Measurements from ENCODE around the gene CSAG2. TPM values are rescaled to one million over a fixed set of nuclear protein-coding genes. Genes with fewer than 3 reads are reported as not detected.
"Not testable (repeated sequence)": the region's sequence is repeated elsewhere in the genome, so short reads cannot be mapped to it uniquely, and the experiment has no call there.

CSAG2 gene
- total and polyA plus RNA-seq, 3 experiments from 2014 or later = not detected

- H3K27me3 Mint-ChIP-seq; H3K9me3 ChIP-seq (ENCODE audit: low read length); H3K4me3 ChIP-seq (ENCODE audit: low read length); H3K36me3 ChIP-seq (ENCODE audit: insufficient read depth, low read length); H3K27ac ChIP-seq (ENCODE audit: low read depth, low read length); H3K27me3 ChIP-seq (ENCODE audit: insufficient read depth, low read length, poor library complexity, severe bottlenecking); H3K27ac Mint-ChIP-seq; H3K4me1 Mint-ChIP-seq; CTCF ChIA-PET; H3K9me3 Mint-ChIP-seq; H3K4me1 ChIP-seq (ENCODE audit: insufficient read depth, low read length); POLR2A ChIA-PET; H3K36me3 Mint-ChIP-seq; DNase-seq; H3K4me3 Mint-ChIP-seq: not testable (repeated sequence)
Measured at GRCh38 chrX:152681012-152681411, 28.1 kb downstream of the CSAG2 start.

- H3K9me3 Mint-ChIP-seq; H3K27ac Mint-ChIP-seq; H3K4me3 ChIP-seq (ENCODE audit: low read length); H3K36me3 Mint-ChIP-seq; H3K4me1 Mint-ChIP-seq; H3K36me3 ChIP-seq (ENCODE audit: insufficient read depth, low read length); DNase-seq; CTCF ChIA-PET; POLR2A ChIA-PET; H3K27ac ChIP-seq (ENCODE audit: low read depth, low read length); H3K4me1 ChIP-seq (ENCODE audit: insufficient read depth, low read length); H3K27me3 ChIP-seq (ENCODE audit: insufficient read depth, low read length, poor library complexity, severe bottlenecking); H3K4me3 Mint-ChIP-seq; H3K9me3 ChIP-seq (ENCODE audit: low read length): not testable (repeated sequence)
- peaks cover 0 to 13% of the 10 kb centered on the region in 2 donors for H3K27me3 Mint-ChIP-seq
Measured at GRCh38 chrX:152674652-152675051, 34.4 kb downstream of the CSAG2 start.

DNA sequence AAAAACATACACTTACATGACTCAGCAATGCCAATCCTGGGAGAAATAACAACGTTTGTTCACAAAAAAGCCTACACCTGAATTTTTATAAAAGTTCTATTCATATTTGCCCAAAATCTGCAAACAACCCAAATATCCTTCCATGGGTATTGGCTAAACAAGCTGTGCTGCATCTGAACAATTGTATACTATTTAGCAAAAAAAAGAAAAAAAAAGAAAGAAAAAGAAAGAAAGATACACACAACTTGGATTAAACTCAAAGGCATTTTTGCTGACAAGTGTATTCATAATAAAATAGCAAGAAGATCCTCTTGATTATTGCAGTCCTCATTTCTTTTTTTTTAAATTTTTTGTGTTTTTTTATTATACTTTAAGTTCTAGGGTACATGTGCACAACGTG lies 34.9 kb downstream of the CSAG2 start:
- no peaks in the 10 kb centered on the region for H3K36me3 ChIP-seq (ENCODE audit: insufficient read depth, low read length)
- Mint-ChIP-seq H3K9me3 (peaks cover 0 to 4% (median 3%) of the 10 kb centered on the region in 5 donors), H3K27me3 (peaks cover 0 to 13% of the 10 kb centered on the region in 2 donors), H3K4me3 (no peak overlapping the region), H3K4me1 (no peaks in the 10 kb centered on the region), H3K36me3 (no peaks in the 10 kb centered on the region), H3K27ac (no peak overlapping the region)
- H3K27ac ChIP-seq (ENCODE audit: low read depth, low read length) = no peak overlapping the region
- ChIA-PET POLR2A (no interaction called here), CTCF (no interaction called here)
- H3K9me3 ChIP-seq (ENCODE audit: low read length) = no peaks in the 10 kb centered on the region
- no peaks in the 10 kb centered on the region for H3K4me1 ChIP-seq (ENCODE audit: insufficient read depth, low read length)
- no peaks in the 10 kb centered on the region for H3K27me3 ChIP-seq (ENCODE audit: insufficient read depth, low read length, poor library complexity, severe bottlenecking)
- DNase-seq = no peak
- H3K4me3 ChIP-seq (ENCODE audit: low read length) = no peak overlapping the region

DNA sequence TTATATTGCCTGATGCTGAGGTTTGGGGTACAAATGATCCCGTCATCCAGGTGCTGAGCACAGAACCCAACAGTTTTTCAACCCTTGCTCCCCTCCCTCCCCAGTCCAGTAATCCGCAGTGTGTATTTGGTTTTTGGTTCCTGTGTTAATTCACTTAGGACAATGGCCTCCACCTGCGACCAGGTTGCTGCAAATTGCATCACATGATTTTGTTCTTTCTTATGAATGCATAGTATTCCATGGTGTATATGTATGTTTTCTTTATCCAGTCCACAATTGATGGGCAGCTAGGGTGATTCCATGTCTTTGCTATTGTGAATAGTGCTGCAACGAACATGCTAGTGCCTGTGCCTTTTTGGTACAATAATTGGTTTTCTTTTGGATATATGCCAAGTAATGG lies 46.0 kb downstream of the CSAG2 start:
- H3K4me1 Mint-ChIP-seq = no peaks in the 10 kb centered on the region
- no peak overlapping the region for H3K4me3 ChIP-seq (ENCODE audit: low read length)
- no peak overlapping the region for H3K4me3 Mint-ChIP-seq
- no peaks in the 10 kb centered on the region for H3K36me3 Mint-ChIP-seq
- ChIA-PET POLR2A (no interaction called here), CTCF (no interaction called here)
- peaks cover 0 to 10% of the 10 kb centered on the region in 2 donors for H3K27me3 Mint-ChIP-seq
- H3K9me3 ChIP-seq (ENCODE audit: low read length) = no peaks in the 10 kb centered on the region
- no peaks in the 10 kb centered on the region for H3K27me3 ChIP-seq (ENCODE audit: insufficient read depth, low read length, poor library complexity, severe bottlenecking)
- H3K4me1 ChIP-seq (ENCODE audit: insufficient read depth, low read length) = no peaks in the 10 kb centered on the region
- peaks cover 2 to 7% (median 5%) of the 10 kb centered on the region in 5 donors for H3K9me3 Mint-ChIP-seq
- H3K27ac Mint-ChIP-seq = no peak overlapping the region
- H3K27ac ChIP-seq (ENCODE audit: low read depth, low read length) = no peak overlapping the region
- no peak for DNase-seq
- no peaks in the 10 kb centered on the region for H3K36me3 ChIP-seq (ENCODE audit: insufficient read depth, low read length)

DNA sequence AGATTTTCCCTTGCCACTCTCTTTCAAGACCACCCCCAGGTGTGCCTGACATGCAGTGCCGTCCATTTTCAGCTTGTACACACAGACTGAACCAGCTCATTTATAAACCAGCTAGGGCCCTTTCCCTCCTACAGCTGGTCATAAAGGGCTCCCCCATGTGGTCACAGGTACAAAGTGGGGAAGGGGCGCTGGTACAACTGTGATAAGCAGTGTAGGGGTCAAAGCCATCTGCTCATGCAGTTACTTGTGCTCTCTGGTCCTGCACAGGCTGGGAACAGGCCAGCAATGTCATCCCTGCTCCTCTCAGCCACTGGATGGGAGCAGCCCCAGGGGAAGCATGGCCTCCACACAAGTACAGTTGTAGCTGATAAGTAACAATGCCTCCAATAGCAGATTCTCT lies 50.8 kb downstream of the CSAG2 start:
- H3K27ac Mint-ChIP-seq = no peak overlapping the region
- no peak overlapping the region for H3K27ac ChIP-seq (ENCODE audit: low read depth, low read length)
- no peaks in the 10 kb centered on the region for H3K4me1 ChIP-seq (ENCODE audit: insufficient read depth, low read length)
- no peaks in the 10 kb centered on the region for H3K36me3 ChIP-seq (ENCODE audit: insufficient read depth, low read length)
- no peak for DNase-seq
- peaks cover 6 to 9% of the 10 kb centered on the region in 2 donors for H3K27me3 Mint-ChIP-seq
- H3K4me3 Mint-ChIP-seq = no peak overlapping the region
- ChIA-PET POLR2A (no interaction called here), CTCF (no interaction called here)
- no peaks in the 10 kb centered on the region for H3K27me3 ChIP-seq (ENCODE audit: insufficient read depth, low read length, poor library complexity, severe bottlenecking)
- H3K9me3 ChIP-seq (ENCODE audit: low read length) = no peaks in the 10 kb centered on the region
- peaks cover 0 to 2% (median 0%) of the 10 kb centered on the region in 5 donors for H3K9me3 Mint-ChIP-seq
- no peaks in the 10 kb centered on the region for H3K4me1 Mint-ChIP-seq
- H3K36me3 Mint-ChIP-seq = no peaks in the 10 kb centered on the region
- no peak overlapping the region for H3K4me3 ChIP-seq (ENCODE audit: low read length)

Other genes starting within 250 kb of the CSAG2 start
- not detected for gene GABRQ, start 71.4 kb downstream of the CSAG2 start, total RNA-seq
- not detected for gene GABRQ, start 71.4 kb downstream of the CSAG2 start, polyA plus RNA-seq
- not detected for gene MAGEA3, start 10.5 kb downstream of the CSAG2 start, total RNA-seq
- not detected for gene MAGEA3, start 10.5 kb downstream of the CSAG2 start, polyA plus RNA-seq
- not detected for gene MAGEA2B, start 5.4 kb upstream of the CSAG2 start, total RNA-seq
- not detected for gene MAGEA2B, start 5.4 kb upstream of the CSAG2 start, polyA plus RNA-seq
- gene CSAG1, start 24.4 kb upstream of the CSAG2 start, total RNA-seq = not detected
- not detected for gene CSAG1, start 24.4 kb upstream of the CSAG2 start, polyA plus RNA-seq
- not detected for gene MAGEA12, start 24.5 kb upstream of the CSAG2 start, total RNA-seq
- gene MAGEA12, start 24.5 kb upstream of the CSAG2 start, polyA plus RNA-seq = not detected
- gene MAGEA2, start 44.6 kb upstream of the CSAG2 start, total RNA-seq = not detected
- not detected for gene MAGEA2, start 44.6 kb upstream of the CSAG2 start, polyA plus RNA-seq
- not detected for gene CSAG3, start 49.9 kb upstream of the CSAG2 start, total RNA-seq
- gene CSAG3, start 49.9 kb upstream of the CSAG2 start, polyA plus RNA-seq = not detected
- not detected for gene MAGEA6, start 60.4 kb upstream of the CSAG2 start, total RNA-seq
- not detected for gene MAGEA6, start 60.4 kb upstream of the CSAG2 start, polyA plus RNA-seq
- gene CETN2, start 121.5 kb upstream of the CSAG2 start, total RNA-seq = 10 to 100 TPM; 12.5 to 15.4 TPM
- gene CETN2, start 121.5 kb upstream of the CSAG2 start, polyA plus RNA-seq = 29.0 TPM
- gene NSDHL, start 121.8 kb upstream of the CSAG2 start, total RNA-seq = 10 to 100 TPM; 20.3 to 21.8 TPM
- 15.0 TPM for gene NSDHL, start 121.8 kb upstream of the CSAG2 start, polyA plus RNA-seq
- under 1 TPM; 0.82 to 0.96 TPM for gene ZNF185, start 188.8 kb upstream of the CSAG2 start, total RNA-seq
- 2.3 TPM for gene ZNF185, start 188.8 kb upstream of the CSAG2 start, polyA plus RNA-seq